Sigmoid colon (tissue), 4 donors: ENCODE data around the gene SH3GLB2.

Experiments used
- EP300 ChIP-seq, 4 donors: sonication (generic); formaldehyde crosslinking; IDR thresholded peaks; one replicate each; pipeline ENCODE4 v1.6.1; 2017; ENCODE audit warnings: antibody characterized with exemption in 4 of 4
- TF ChIP-seq, protein P1 (sequence below), 4 experiments: fragments of 450-650 bp in 3 of 4; fragments of 200-600 bp in 1 of 4; IDR thresholded peaks; one replicate each; pipeline ENCODE4 v1.5.1; 2016 to 2019; ENCODE audit warnings: antibody characterized with exemption in 4 of 4, mild to moderate bottlenecking in 3 of 4, moderate library complexity in 2 of 4

DNA sequence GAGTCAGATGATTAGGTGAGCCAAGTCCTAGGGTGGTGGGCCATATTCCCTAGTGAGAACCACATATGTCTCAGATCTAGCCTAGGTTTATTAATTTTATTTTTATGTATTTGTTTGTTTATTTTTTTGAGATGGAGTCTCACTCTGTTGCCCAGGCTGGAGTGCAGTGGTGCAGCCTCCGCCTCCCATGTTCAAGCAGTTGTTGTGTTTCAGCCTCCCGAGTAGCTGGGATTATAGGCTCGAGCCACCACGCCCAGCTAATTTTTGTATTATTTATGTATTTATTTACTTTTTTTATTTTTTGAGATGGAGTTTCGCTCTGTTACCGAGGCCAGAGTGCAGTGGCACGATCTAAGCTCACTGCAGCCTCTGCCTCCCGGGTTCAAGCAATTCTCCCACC lies 44.6 kb downstream of the SH3GLB2 start:
- TF ChIP-seq, protein P1, sequence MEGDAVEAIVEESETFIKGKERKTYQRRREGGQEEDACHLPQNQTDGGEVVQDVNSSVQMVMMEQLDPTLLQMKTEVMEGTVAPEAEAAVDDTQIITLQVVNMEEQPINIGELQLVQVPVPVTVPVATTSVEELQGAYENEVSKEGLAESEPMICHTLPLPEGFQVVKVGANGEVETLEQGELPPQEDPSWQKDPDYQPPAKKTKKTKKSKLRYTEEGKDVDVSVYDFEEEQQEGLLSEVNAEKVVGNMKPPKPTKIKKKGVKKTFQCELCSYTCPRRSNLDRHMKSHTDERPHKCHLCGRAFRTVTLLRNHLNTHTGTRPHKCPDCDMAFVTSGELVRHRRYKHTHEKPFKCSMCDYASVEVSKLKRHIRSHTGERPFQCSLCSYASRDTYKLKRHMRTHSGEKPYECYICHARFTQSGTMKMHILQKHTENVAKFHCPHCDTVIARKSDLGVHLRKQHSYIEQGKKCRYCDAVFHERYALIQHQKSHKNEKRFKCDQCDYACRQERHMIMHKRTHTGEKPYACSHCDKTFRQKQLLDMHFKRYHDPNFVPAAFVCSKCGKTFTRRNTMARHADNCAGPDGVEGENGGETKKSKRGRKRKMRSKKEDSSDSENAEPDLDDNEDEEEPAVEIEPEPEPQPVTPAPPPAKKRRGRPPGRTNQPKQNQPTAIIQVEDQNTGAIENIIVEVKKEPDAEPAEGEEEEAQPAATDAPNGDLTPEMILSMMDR (IDR thresholded peaks at IDR 0.05): no peak
- no peak for TF ChIP-seq EP300 (IDR thresholded peaks at IDR 0.05)
